Muscle of arm (tissue), 12 donors: ENCODE data around the gene ZBTB24. TPM values are rescaled to one million over a fixed set of nuclear protein-coding genes. Genes with fewer than 3 reads are reported as not detected.

Experiments
- DNase-seq: peaks from one replicate; pipeline ENCODE4 v3.0.0-alpha.2; 2013
- polyA plus RNA-seq, 12 donors: library from polyadenylated mRNA; unstranded; fragments of 120-200 nt; gene quantifications; one replicate each; pipeline ENCODE4 v1.2.1, GENCODE V29; 2013; ENCODE audit not compliant: insufficient read length in 12 of 12

Gene ZBTB24
- polyA plus RNA-seq, 12 donors, result 4.9 to 8.9 (median 5.8) TPM; not detected in 1

DNA sequence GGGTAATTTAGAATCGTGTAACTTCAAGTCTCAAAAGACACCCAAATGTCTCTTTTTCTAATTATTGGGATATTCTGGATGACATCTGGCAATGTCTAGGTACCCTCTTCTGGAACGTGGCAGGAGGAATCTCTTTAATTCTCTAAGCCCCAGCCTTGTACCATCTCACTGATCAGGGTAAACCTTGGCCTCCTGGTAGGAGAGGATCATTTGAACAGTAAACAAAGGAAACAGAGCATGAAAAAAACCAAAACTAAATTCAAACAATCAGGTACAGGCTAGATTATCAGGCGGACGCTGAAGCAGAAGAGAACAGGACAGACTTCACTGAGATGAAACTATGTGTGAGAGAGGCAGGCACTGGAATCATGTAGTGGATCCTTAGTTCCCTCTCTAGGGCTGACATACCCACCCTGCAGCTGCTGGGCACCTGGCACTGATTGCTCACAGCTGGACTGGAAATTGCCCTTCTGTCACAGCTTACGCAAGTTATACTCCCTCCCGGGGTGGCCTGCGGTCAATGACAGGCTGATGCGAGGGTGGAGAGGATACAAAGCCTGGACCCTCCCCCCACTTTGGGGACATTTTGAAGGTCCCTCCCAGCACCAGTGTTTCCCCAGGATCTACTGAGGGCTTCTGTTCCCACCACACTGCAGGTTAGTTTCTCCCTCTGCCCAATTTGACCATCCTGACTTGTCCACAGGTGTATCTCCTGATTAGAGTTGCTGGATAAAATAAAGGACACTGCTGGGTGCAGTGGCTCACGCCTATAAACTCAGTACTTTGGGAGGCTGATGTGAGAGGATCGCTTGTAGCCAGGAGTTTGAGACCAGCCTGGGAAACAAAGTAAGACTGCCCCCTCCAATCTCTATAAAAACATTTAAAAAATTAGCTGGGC is 20.6 kb upstream of the ZBTB24 start:
- no peak for DNase-seq

- no peak for DNase-seq
Measured at GRCh38 chr6:109498936-109499335, 15.9 kb upstream of the ZBTB24 start.

DNA sequence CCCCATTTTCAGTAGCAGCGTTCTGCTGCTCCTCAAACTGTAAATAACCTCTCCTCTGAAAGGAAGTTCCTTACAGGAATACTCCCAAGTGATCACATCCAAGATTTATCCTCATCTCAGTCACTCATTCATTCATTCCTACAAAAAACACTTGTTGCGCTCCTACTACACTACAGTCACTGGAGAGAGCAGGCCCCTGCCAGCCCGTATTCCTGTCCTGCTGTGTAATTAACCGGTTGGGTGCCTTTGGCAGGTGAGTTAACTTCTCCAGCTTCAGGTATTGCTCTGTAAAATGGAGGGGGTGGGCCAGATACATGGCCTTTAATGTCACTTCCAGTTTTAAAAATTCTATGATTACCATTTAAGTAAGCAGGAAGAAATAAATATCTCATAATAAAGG is 15.0 kb upstream of the ZBTB24 start:
- DNase-seq, result no peak

- DNase-seq, result no peak
Measured at GRCh38 chr6:109496036-109496772, 13.2 kb upstream of the ZBTB24 start.

- DNase-seq, result no peak
Measured at GRCh38 chr6:109493865-109494264, 10.8 kb upstream of the ZBTB24 start.

GRCh38 chr6:109491207-109491938 is 8.4 kb upstream of the ZBTB24 start:
- DNase-seq, result no peak

GRCh38 chr6:109490713-109491112 is 7.7 kb upstream of the ZBTB24 start:
- no peak for DNase-seq

DNA sequence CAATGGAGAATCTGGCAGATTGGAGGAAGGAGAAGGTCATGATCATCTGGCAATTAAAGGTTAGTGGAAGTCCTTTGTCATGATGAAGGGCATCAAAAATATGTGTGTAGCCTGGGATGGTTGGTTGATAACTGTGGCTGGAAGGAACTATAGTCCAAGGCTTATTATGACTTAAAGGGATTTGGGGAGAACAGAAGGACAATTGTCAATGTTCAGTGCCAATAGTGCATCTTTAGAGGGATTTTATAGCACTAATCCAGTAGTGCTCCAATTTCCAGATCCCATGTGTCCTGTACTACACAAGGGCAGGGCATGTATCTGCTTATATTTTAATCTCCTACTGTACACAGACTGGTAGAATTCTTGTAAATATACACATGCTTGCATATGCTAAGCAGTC is 5.0 kb upstream of the ZBTB24 start:
- no peak for DNase-seq

- DNase-seq, result no peak
Measured at GRCh38 chr6:109486068-109486467, 3.0 kb upstream of the ZBTB24 start.

DNA sequence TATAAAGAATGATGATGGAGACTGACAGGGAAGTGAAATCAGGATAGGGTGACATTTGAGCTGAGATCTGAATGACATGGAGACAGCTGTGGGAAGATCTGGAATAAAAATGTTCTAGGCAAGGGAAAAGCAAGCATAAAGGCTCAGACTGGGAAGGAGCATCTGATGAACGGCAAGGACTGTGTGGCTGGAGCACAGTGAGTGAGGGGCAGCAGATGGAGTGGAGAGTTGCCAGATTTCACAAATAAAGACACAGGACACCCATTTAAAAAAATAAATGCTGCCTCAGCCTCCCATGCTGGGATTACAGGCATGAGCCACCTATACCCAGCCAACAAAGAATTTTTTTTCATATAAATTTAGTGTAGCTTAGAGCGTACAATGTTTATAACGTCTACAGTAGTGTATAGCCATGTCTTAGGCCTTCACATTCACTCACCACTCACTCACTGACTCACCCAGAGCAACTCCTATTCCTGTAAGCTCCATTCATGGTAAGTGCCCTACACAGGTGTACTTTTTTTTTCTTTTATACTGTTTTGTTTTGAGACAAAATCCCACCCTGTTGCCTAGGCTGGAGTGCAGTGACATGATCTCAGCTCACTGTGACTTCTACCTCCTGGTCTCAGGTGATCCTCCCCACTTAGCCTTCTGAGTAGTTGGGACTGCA is 2.4 kb upstream of the ZBTB24 start:
- DNase-seq, result no peak

- no peak for DNase-seq
Measured at GRCh38 chr6:109484122-109484521, 1.1 kb upstream of the ZBTB24 start.

DNA sequence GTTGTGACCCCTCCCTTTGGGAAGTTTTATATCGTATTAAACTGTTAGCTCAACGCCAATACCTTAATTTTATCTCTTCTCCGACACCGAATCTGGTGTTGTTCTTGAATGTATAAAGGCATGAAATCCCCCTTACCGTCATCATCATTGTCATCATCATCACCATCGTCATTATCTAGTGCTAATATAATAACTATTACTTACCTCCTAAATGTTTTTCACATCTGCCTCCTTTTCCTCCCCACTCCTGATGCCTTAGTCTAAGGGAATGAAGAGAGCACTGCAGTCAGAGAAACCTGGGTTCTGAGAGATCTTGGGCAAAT is 677 bp upstream of the ZBTB24 start:
- DNase-seq, result no peak

GRCh38 chr6:109480993-109481480 is 2.0 kb downstream of the ZBTB24 start:
- DNase-seq, result no peak

GRCh38 chr6:109478841-109479624 is 4.0 kb downstream of the ZBTB24 start:
- no peak for DNase-seq

DNA sequence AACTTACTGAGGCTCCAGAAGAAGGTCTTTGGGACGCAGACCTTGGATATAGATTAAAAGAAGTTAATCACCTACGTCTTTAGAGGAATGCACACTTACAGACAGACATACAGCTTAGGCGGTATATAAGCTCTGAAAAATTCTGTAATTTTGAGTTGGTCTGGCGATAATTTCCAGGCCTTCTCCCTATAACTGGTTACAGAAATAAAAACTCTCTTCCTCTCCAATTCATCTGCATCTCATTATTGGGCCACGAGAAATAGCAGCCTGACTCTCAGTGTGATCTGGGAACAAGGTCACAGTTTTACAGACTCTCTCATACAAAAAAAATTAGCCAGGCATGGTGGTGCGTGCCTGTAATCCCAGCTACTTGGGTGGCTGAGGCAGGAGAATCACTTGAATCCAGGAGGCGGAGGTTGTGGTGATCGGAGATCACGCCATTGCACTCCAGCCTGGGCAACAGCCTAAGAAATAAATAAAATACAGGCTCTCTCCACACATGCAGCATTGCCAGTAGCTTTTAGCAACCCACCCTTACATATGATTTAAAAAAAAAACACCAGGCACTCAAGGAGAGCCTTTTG is 4.7 kb downstream of the ZBTB24 start:
- DNase-seq, result no peak

GRCh38 chr6:109477725-109478124 is 5.3 kb downstream of the ZBTB24 start:
- DNase-seq, result no peak

DNA sequence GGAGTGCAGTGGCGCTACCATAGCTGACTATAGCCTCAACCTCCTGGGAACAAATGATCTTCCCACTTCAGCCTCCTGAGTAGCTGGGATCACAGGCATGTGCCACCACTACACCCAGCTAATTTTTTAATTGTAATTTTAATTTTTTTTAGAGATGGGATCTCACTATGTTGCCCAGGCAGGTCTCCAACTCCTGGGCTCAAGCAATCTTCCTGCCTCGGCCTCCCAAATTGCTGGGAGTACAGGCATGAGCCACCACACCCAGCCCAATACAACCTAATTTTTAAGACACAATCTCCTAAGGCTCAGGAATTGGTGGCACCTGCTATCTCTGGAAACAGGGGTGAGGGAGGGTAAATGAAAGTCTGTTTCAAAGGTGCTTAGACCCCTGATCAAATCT is 5.8 kb downstream of the ZBTB24 start:
- no peak for DNase-seq

DNA sequence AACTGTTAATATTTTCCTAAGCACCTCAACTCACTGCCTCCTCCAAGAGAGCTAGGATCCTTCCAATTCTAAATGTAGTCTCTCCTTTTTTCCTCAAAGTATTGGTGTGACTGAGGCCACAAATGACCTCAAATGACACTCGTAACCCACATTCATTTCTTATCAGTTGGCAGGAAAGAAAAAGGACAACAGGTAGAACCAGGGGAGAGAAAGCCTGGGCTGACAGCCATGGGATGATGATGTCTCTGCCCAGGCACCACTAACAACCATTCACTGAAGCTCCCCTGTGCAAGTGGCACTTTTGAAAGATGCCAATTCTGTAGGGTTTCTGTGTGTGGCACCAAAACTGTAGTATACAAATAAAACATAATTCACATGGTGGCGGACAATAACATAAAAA is 7.4 kb downstream of the ZBTB24 start:
- no peak for DNase-seq

DNA sequence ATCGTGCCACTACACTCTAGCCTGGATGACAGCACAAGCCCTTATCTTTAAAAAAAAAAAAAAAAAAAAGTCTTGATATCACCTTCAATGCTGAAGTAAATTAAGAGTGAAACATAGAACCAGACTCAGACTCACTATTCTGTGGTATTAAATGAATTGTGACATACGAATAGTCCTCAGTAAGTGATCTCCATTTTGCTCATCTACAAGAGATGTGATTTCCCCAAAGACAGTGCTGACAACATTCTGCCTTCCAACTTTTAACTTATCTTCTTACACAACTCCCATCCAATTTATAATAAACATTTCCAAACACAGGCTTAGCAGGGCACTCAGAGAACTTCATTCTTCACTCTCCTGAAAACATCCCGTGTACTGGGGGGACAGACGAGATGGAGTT is 8.0 kb downstream of the ZBTB24 start:
- no peak for DNase-seq

- DNase-seq, result no peak
Measured at GRCh38 chr6:109473120-109473519, 9.9 kb downstream of the ZBTB24 start.
